Hepatic stellate cell (primary cell): Measurements from ENCODE around the gene SELENOK.

Experiments used
- DNase-seq: peaks from one replicate; pipeline ENCODE4 v3.0.0; 2011; ENCODE audit warnings: low spot score

SELENOK gene

DNA sequence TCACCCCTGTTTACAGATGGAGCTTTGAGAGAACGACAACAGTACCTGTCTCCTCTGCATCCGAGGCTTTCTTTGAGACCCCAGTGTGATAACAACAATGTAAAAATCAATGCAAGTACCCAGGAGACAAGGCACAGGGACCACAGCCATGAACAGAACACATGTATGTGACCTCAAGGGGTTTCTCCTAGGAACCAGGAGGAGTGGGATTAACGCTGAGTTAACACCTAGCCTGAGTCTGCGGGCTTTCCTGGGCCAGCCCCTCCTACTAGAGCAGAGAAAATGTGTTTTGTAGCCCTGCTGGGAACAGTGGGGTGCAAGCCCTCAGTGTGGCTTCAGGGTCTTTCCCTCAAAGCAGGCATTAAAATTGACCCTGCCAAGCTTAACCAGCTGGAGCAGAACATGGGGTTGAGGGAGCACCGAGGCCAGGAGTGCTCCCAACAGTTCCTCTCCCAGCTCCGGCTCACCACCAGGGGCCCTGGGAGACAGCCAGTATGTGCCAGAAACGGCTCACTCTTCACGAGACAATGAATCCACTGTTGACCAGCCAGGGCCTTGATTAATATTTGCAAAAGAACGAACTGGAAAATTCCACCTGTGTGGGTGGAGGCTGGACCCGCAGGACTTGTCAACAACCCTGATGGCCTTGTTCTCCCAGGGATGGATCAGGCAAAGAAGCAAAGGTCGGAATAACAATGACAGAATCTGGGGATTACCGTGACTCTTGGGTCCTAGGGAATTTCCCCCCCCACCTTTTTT lies 49.0 kb downstream of the SELENOK start:
- DNase-seq = no peak

DNA sequence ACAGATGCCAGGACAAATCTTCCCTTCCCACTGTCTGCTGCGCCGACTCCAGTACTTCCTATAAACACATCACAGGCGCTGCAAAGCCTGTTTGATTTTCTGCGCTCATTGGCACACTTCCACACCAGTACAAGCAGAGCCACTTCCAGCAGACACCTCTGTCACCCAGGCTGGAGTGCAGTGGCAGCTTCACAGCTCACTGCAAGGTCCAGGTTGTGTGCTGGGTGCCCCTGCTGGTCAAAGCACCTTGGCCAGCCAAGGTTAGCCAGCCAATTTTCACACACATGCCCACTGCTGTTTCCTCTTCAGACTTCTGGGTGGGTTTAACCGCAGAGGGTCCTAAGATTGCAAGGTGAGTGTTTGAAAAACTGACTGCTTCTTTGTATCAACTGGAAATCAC lies 50.4 kb downstream of the SELENOK start:
- no peak for DNase-seq

DNA sequence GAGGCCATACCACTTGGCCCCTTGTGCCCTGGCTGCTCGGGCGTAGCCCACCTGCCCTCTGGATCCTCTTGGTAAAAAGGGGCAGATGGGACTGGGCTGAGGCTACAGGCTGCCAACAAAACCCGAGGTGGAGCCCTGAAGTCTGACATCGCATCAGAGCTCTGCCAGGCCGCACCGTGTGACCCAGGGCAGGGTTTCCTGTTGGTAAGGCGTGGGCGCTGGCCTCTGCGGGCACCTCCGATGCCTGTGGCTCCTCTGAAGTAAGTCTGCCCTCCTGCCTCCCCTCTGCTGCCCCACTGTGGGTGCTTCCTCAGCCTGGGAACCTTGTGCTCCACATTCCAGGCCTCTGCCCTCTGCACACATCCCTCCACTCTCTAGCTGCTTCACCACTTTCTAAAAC lies 54.3 kb downstream of the SELENOK start:
- no peak for DNase-seq

DNA sequence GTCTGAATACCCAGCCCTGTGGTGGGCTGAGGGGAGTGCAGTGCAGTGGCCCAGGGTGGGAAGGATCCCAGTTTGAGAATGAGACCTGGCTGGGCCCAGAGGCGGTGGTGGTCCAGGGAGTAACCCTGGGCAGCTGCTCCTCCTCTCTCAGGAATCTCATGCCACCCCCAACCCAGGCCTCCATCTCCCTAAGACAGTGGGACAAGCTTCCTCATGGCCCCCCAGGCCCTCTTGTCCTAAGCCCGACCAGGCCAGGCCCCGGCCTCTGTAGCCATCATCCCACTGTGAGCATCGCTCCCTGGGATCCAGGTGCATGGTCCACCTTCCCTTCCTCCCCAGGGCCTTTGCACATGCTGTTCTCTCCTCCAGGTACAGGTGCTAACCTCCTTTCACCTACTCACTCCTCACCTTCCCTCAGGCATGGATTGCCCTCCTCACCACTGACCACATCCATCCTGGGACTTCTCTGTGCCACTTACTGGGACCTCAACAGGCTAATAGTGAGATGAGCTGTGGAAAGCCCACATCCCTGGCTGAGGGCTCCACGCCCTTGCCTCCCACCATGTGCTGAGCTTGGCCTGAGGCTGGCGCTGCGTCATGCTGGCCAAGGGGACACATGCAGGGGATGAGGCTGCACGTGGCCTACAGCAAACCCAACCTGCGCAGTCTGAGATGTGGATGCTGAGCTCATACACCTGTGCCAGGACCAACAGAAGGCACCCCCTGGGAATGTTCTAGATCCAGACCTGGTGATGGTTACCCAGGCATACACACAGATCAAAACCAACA lies 55.4 kb downstream of the SELENOK start:
- DNase-seq = no peak

DNA sequence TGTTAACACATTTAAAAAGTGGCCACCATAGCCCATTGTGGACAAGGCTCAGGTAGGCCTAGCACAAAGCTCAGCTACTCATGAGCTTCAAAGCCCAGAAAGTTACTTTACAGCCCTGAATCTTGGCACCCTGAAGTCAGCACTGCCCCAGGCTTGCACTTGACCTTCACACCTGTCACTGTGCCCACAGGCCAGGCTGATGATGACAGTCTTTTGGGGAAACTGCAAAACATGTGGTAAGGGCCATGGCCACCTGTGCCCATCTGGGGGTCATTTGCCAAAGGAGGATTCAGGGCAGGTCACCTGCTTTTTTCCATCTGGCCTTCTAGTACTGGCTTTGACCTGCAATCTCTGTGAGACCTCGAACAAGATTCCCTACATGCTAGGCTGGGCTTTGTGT lies 56.4 kb downstream of the SELENOK start:
- no peak for DNase-seq

DNA sequence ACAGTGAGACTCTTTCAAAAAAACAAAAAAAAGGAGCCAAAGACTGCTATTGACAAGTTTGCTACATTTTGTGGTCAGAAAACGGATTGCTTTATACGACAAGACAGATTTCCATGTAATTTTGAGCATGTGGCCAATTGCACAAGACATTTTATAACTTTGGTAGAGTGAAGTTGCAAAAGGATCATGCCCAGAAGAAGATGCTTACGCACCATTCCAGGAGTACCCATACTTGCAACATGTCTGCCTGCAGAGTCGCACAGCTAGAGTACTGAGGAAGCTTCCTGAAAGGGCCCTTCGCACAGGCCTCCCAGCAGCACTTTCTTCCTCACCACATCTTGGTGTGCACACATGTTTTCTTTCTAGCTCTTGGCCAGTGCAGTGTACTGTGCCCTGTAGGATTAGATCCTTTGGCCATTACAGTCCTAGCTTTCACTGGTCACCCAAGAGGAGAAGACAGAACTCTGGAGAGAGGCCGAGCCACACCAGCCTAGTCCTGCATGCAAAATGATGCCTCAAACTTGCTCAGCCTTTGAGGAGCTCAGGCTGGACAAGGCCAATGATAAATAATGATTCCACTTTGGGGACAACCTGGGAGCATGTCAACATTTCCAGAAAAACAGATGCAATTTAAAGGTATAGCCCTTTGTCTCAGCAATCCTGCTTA lies 57.1 kb downstream of the SELENOK start:
- DNase-seq = no peak
